Caki2 (cell line): ENCODE data around the gene ADNP2. TPM values are rescaled to one million over a fixed set of nuclear protein-coding genes. Genes with fewer than 3 reads are reported as not detected.
"Not testable (repeated sequence)": the region's sequence is repeated elsewhere in the genome, so short reads cannot be mapped to it uniquely, and the experiment has no call there.

Experiments used
- DNase-seq: peaks from one replicate; pipeline ENCODE4 v3.0.0-alpha.2; 2015; ENCODE audit warnings: low read depth
- in situ Hi-C: cut with HindIII; loops from 2 replicates; pipeline ENCODE4 v1.10.0; 2016; ENCODE audit warnings: low sequenced_read_pairs, low pct_unique_long_range_greater_than_20kb, mixed read lengths
- total RNA-seq: library from RNA; depleted of rRNA; stranded (reverse); fragments of >200 nt; shearing (Covaris generic); gene quantifications from 2 replicates; pipeline ENCODE4 v1.2.3, GENCODE V29; 2014; ENCODE audit warnings: low replicate concordance

Gene ADNP2
- total RNA-seq, 1 experiment from 2014 or later, result 8.1 TPM

DNA sequence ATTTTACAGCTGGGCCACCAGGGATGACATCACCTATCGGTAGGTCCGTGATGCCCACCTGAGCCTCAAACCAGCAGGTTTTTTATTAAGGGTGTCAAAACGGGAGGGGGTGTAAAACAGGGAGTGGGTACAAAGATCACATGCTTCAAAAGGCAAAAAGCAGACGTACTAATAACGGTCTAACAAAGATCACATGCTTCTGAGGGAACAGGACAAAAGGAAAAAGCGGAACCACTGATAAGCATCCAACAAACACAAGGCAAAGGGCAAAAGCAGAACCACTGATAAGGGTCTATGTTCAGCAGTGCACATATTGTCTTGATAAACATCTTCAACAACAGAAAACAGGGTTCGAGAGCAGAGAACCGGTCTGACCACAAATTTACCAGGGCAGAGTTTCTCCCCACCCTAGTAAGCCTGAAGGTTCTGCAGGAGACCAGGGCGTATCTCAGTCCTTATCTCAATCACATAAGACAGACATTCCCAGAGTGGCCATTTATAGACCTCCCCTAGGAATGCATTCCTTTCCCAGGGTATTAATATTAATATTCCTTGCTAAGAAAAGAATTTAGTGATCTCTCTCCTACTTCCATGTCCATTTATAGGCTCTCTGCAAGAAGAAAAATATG is 55.8 kb downstream of the ADNP2 start:
- peak; percentile 2 for DNase-seq
- in situ Hi-C loops, result not testable (repeated sequence)

DNA sequence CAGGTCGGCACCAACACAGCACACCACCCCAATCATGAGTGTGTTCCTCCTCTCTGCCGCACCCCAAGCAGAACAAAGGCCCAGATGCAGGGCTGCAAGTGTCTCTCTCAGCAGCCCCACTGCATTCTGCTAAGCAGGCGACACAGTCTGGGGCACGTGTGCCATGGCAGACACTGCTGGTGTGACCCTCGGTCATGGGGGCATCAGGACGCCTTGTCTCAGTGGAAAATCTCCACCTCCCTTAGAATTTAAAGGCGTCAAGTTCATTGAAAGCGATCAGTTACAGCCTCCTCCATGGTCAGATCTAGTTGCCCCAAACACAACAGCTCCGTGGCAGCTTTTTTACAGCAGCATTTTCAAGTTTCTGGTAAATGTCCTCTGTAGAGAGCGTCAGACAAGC is 57.2 kb downstream of the ADNP2 start:
- in situ Hi-C loops, result no loop called here
- no peak for DNase-seq

DNA sequence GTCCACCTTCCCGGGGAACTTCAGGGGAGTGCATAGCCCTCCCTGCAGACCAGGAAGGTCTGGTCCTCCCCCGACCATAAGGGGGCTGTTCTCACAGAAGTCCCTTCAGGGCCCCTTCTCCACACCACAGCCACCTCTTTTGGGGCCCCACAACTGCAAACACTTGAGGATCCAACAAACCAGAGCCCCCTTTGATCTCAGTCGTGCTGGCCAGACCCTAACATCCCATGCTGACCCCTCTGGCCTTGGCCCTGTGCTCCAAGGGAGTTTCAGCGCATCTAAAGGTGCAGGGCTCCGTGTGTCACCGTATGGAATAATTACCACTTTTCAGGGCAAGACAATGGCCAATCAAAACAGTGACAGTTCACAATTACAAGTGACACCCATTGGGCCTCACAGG is 57.7 kb downstream of the ADNP2 start:
- in situ Hi-C loops, result no loop called here
- no peak for DNase-seq

- no peak for DNase-seq
- in situ Hi-C loops, result no loop called here
Measured at GRCh38 chr18:80167331-80167730, 58.3 kb downstream of the ADNP2 start.

DNA sequence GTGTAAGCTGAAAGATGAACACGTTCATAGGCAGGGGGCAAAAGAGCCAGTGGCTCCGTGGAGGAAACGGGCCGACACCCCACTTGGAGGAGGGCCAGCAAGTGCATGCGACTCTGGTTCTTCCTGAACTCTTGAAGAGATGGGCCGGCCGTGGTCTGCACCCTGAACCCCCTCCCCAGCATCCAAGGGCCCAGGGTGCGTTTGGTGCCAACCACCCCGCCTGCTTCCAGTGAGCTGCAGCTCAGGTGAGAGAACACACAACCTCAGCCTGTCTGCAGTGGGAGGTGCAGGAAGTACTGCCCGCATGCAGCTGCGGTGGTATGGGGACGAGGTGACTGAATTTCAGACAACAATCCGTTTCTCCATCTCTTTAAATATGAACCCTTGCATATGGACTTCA is 58.9 kb downstream of the ADNP2 start:
- in situ Hi-C loops, result no loop called here
- DNase-seq, result no peak

DNA sequence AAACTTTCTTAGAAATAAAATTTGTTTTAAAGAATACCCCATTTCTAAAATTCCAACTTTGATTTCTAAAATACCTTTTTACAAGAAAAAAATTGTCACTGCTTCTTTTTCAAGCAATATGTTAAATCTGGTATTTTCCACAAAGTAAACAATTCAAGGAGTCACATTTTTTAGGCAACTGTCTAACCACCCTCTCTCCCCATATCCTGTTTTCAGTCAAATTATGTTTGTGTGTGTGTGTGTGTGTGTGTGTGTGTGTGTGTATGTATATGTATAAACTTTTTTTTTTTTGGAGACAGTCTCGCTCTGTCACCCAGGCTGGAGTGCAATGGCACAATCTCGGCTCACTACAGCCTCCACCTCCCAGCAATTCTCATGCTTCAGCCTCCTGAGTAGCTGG is 59.3 kb downstream of the ADNP2 start:
- no peak for DNase-seq
- in situ Hi-C loops, result no loop called here

DNA sequence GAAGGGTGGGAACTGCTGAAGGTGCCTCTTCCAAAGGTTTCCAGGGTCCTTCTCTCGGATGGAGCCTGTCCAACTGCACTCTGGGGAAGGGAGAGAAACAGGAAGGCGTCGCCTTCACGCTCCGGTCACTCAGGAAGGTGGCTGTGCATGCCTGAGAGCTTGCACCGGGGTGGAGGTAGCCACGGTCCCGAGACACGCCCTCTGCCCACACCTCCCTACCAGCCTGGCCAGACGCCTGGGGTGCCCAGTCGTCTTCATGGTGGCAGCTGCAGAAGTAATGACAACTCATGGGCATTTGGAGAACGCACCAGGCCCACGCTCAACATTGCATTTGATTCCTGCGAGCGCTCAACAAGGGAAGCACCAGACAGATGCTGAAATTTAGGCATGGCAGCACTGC is 59.9 kb downstream of the ADNP2 start:
- no peak for DNase-seq
- in situ Hi-C loops, result no loop called here

- in situ Hi-C loops, result no loop called here
- DNase-seq, result no peak
Measured at GRCh38 chr18:80169607-80170006, 60.5 kb downstream of the ADNP2 start.

DNA sequence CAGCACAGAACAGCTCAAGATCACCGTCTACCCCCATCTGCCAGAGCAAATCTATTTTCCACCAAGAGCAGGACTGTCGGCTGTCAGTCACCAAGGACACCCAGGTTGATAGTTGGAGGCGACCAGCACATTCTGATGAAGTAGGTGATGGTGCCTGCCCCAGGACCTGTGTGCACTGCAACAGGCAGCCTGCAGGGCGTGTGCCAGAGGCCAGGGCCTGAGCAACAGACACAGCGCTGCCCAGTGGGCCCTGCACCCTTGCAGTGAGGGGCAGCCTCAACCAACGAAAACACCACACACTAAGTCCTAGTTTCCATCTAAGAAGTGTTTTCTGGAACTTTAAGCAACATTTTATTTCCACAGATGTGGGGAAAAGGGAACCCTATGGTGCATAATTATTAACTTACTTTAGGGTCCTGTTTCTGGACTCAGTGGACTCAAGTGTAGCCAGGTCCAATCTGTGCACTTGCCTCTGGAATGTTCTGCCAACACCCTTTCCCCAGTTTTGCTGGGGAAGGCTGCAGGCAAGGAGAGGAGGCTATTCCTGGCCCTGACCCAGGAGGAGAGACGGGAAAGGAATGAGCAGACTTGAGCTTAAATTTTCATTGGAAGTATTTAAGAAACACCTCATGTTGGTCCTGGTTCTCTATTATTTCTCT is 61.5 kb downstream of the ADNP2 start:
- DNase-seq, result no peak
- in situ Hi-C loops, result no loop called here

DNA sequence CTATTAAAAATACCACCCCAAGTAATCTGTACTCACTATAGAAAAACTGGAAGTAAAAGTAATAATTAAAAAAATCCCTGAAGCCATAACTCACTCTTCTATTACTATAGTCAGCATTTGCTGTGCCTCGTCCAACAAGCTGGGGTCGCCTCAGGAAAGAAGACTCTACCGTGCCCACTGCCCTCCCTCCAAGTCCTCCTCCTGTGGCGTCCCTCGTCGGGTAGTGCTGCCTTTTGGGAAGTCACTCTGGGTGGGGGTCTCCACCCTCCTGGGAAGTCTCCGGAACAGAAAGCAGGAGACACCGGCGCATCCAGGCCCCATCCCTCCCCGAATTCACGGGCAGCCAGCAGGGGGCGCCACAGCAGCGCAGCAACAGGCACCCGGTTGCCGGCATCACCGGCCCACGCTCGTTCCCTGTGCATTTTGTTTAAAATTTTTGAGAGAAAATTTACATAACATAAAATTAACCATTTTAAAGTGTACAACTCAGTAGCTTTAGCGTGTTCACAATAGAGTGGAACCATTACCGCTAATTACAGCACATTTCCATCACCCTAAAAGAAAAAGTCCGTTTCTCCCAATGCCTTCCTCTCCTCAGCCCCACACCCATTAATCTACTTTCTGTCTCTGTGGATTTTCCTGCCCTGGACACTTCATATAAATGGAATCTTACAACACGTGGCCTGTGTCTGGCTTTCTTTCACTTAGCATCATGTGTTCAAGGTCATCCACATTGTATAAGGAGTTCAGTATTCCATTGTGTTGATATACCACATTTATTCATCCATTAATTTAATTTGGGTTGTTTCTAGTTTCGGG is 62.2 kb downstream of the ADNP2 start:
- in situ Hi-C loops, result no loop called here
- DNase-seq, result no peak

- in situ Hi-C loops, result no loop called here
- no peak for DNase-seq
Measured at GRCh38 chr18:80172056-80172455, 63.0 kb downstream of the ADNP2 start.

GRCh38 chr18:80173060-80173459 is 64.0 kb downstream of the ADNP2 start:
- DNase-seq, result no peak
- in situ Hi-C loops, result no loop called here

GRCh38 chr18:80175451-80176204 is 66.6 kb downstream of the ADNP2 start:
- DNase-seq, result no peak
- in situ Hi-C loops, result no loop called here

DNA sequence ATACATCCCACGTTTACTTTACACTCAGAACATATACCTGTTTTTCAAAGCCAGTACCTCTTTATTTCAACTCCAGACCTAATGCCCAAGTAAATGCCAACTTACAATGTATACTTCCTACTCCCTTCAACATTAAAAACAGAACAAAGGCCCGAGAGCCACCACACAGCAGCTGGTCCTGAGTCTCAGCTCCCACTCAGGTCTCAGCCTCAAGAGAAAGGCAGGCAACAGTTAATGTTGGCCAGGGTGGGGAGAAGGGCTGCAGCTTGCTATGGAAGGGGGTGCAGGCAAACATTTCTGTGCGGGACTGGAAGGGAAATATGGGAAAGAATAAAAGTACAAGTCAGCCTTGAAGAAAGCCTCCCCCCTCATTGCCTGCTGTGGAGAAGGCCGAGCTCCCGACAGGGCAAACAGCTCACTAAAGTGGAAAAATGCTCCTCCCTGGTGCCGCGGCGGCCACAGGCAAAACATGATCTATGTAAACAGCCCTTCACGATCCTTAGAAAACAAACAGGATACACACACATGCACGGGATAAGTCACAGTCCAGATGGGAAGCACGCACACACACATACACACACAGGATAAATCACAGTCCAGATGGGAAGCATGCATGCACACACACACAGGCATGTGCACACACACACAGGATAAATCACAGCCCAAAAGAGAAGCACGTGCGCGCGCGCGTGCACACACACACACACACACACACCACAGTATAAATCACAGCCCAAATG is 67.4 kb downstream of the ADNP2 start:
- in situ Hi-C loops, result no loop called here
- DNase-seq, result no peak

- no peak for DNase-seq
- in situ Hi-C loops, result no loop called here
Measured at GRCh38 chr18:80177128-80177527, 68.1 kb downstream of the ADNP2 start.

GRCh38 chr18:80178935-80179818 is 70.1 kb downstream of the ADNP2 start:
- DNase-seq, result no peak
- in situ Hi-C loops, result no loop called here

- DNase-seq, result no peak
- in situ Hi-C loops, result no loop called here
Measured at GRCh38 chr18:80179857-80180558, 70.9 kb downstream of the ADNP2 start.
